ENCODE data around the gene SPECC1L. TPM values are rescaled to one million over a fixed set of nuclear protein-coding genes. Genes with fewer than 3 reads are reported as not detected.
A peak's percentile ranks its signal among the peaks of the same experiment; 100 is the strongest.

SPECC1L gene
- total RNA-seq, 2 donors from 2014 or later = 33.6 to 39.1 TPM

DNA sequence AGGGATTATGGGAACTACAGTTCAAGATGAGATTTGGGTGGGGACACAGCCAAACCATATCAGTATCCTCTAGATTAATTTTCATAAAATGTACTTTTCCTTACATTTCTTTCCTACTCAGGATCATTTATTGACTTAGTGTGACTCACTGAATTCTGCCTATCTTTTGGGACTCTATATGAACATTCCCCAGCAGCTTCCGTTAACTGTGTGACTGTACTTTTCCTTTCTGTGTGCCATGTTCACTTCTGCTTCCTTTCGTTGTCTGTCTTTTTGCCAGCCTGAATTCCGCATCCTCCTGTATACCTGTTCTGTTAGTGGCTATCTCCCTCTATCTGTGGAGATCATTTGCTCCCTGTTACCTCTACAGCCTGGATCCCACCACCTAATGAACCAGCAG, 48.8 kb downstream of the SPECC1L start:
- TF ChIP-seq, protein P1, sequence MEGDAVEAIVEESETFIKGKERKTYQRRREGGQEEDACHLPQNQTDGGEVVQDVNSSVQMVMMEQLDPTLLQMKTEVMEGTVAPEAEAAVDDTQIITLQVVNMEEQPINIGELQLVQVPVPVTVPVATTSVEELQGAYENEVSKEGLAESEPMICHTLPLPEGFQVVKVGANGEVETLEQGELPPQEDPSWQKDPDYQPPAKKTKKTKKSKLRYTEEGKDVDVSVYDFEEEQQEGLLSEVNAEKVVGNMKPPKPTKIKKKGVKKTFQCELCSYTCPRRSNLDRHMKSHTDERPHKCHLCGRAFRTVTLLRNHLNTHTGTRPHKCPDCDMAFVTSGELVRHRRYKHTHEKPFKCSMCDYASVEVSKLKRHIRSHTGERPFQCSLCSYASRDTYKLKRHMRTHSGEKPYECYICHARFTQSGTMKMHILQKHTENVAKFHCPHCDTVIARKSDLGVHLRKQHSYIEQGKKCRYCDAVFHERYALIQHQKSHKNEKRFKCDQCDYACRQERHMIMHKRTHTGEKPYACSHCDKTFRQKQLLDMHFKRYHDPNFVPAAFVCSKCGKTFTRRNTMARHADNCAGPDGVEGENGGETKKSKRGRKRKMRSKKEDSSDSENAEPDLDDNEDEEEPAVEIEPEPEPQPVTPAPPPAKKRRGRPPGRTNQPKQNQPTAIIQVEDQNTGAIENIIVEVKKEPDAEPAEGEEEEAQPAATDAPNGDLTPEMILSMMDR (IDR thresholded peaks at IDR 0.05) = no peak
- H3K27ac ChIP-seq = no peak overlapping the region
- peaks cover 54% of the 10 kb centered on the region for H3K36me3 ChIP-seq
- H3K9me3 ChIP-seq = no peaks in the 10 kb centered on the region
- no peak for DNase-seq (ENCODE audit: low spot score)
- no peaks in the 10 kb centered on the region for H3K27me3 ChIP-seq
- no peak overlapping the region for H3K4me3 ChIP-seq
- H3K4me1 ChIP-seq = peaks cover 0 to 22% of the 10 kb centered on the region in 2 donors

- Histone ChIP-seq H3K36me3 (peaks cover 42% of the 10 kb centered on the region), H3K27ac (no peak overlapping the region), H3K4me1 (peaks cover 0 to 22% of the 10 kb centered on the region in 2 donors), H3K27me3 (no peaks in the 10 kb centered on the region), H3K9me3 (no peaks in the 10 kb centered on the region), H3K4me3 (no peak overlapping the region)
- no peak for DNase-seq (ENCODE audit: low spot score)
- TF ChIP-seq, protein P1 (IDR thresholded peaks at IDR 0.05) = no peak
Measured at GRCh38 chr22:24321999-24322398, 51.4 kb downstream of the SPECC1L start.

- H3K27ac ChIP-seq = no peak overlapping the region
- DNase-seq (ENCODE audit: low spot score) = no peak
- peaks cover 42% of the 10 kb centered on the region for H3K36me3 ChIP-seq
Measured at GRCh38 chr22:24322522-24322921, 51.9 kb downstream of the SPECC1L start.

DNA sequence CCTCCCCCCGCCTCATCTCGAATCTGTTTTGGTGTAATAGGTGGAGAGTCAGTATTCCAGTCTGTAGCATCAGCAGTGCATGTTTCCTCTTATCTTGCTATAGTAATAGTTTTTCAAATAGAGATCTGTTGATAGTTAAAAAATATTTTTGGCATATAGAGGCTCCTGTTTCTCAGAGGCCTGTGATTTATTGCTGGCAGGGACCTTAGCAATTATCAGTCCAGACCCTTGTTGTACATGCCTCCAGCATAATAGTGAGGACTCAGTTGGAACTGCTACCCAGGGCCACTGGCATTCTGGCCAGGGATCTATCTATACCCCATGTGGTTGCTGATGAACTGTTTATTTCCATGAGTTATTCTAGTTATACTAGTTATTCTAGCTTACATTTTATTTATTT, 52.6 kb downstream of the SPECC1L start:
- peaks cover 0 to 22% of the 10 kb centered on the region in 2 donors for H3K4me1 ChIP-seq
- peaks cover 42% of the 10 kb centered on the region for H3K36me3 ChIP-seq
- TF ChIP-seq, protein P1 (IDR thresholded peaks at IDR 0.05) = no peak
- no peak for DNase-seq (ENCODE audit: low spot score)
- H3K27ac ChIP-seq = peak overlapping the region in 1 of 2 donors; percentile 3
- no peak overlapping the region for H3K4me3 ChIP-seq
- no peaks in the 10 kb centered on the region for H3K27me3 ChIP-seq
- no peaks in the 10 kb centered on the region for H3K9me3 ChIP-seq

More at GRCh38 chr22:24322522-24322921, 51.9 kb downstream of the SPECC1L start:
- TF ChIP-seq, protein P1 (IDR thresholded peaks at IDR 0.05) = no peak
- Histone ChIP-seq H3K4me1 (peaks cover 0 to 22% of the 10 kb centered on the region in 2 donors), H3K4me3 (no peak overlapping the region), H3K9me3 (no peaks in the 10 kb centered on the region), H3K27me3 (no peaks in the 10 kb centered on the region)

- H3K27me3 ChIP-seq = no peaks in the 10 kb centered on the region
- no peak for DNase-seq (ENCODE audit: low spot score)
- peak overlapping the region in 1 of 2 donors; percentile 3 for H3K27ac ChIP-seq
- H3K36me3 ChIP-seq = peaks cover 42% of the 10 kb centered on the region
- TF ChIP-seq, protein P1 (IDR thresholded peaks at IDR 0.05) = no peak
- no peaks in the 10 kb centered on the region for H3K9me3 ChIP-seq
- peaks cover 0 to 22% of the 10 kb centered on the region in 2 donors for H3K4me1 ChIP-seq
- H3K4me3 ChIP-seq = no peak overlapping the region
Measured at GRCh38 chr22:24323695-24324094, 53.1 kb downstream of the SPECC1L start.

- Histone ChIP-seq H3K27ac (peak overlapping the region in 1 of 2 donors; percentile 13), H3K4me1 (peaks cover 0 to 22% of the 10 kb centered on the region in 2 donors)
Measured at GRCh38 chr22:24324137-24324536, 53.5 kb downstream of the SPECC1L start.

More at GRCh38 chr22:24324137-24324536, 53.5 kb downstream of the SPECC1L start:
- Histone ChIP-seq H3K36me3 (peaks cover 43% of the 10 kb centered on the region), H3K4me3 (no peak overlapping the region), H3K27me3 (no peaks in the 10 kb centered on the region), H3K9me3 (no peaks in the 10 kb centered on the region)
- TF ChIP-seq, protein P1 (IDR thresholded peaks at IDR 0.05) = no peak
- DNase-seq (ENCODE audit: low spot score) = no peak

Measured in right atrium auricular region (tissue), 2 donors.